Endothelial cell of hepatic sinusoid (primary cell): ENCODE measurements around the gene OR52N1.

Experiments used
- in situ Hi-C: cut with HindIII; loops from 2 replicates; pipeline ENCODE4 v1.10.0; 2017; ENCODE audit warnings: low sequenced_read_pairs

Gene OR52N1

GRCh38 chr11:5791165-5791564, at the start of gene OR52N1:
OR52N1 (minus strand) TSS chr11:5791265; CDS start chr11:5788816, 2,449 bp downstream.
- in situ Hi-C loops, result no loop called here

DNA sequence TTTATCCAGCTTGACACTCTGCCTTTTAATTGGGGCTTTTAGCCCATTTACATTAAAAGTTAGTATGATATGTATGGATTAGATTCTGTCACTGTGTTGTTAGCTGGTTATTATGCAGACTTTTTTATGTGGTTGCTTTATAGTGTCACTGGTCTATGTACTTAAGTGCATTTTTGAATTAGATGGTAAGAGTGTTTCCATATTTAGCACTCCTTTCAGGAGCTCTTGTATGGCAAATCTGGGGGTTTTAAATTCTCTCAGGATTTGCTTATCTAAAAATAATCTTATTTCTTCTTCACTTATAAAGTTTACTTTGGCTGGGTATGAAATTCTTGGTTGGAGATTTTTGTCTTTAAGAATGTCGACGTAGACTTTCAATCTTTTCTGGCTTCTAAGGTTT, 46.6 kb upstream of the OR52N1 start:
- in situ Hi-C loops, result no loop called here

DNA sequence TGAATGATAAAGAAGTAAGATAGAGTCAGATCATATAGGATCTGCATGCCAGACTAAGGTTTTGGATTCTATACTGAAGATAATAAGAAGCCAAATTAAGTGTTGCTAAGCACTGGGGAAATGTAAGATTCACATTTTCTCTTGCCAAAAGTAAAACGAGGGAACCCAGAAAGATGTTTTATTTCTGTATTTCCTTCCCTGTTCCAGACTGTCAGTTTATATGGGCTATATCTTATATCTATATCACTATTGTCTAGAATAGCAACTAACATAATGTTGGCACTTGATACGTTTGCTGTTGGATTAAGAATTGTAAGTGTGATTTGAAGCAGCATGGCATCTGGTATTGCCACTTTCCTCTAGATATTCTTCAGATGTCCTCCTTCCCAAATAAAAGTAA, 42.4 kb upstream of the OR52N1 start:
- in situ Hi-C loops, result no loop called here

DNA sequence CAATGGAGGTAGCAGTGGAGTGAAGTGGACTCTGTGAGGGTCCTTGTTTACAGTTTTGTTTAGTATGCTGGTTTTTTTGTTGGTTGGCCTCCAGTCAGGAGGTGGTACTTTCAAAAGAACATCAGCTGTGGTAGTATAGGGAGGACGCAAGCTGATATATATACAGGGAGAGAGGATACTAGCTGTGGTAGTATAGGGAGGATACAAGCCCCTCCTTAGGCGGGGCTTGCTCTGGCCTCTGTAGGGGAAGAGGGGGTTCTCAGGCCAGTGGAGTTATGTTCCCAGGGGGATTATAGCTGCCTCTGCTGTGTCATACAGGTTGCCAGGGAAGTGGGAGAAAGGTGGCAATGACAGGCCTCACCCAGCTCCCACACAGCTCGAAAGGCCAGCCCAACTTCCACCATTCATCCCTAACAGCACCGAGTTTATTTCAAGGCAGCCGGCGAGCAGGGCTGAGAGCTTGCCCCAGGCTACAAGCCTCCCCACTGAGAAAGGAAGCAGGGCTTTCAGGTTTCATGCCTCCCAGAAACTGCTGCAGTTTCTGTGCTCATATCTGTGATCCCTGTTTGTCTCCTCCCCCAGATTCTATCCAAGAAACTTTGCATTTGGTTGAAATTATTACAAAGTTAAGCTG, 40.2 kb upstream of the OR52N1 start:
- in situ Hi-C loops, result no loop called here

- in situ Hi-C loops, result no loop called here
These were observed 27.3 kb upstream of the OR52N1 start for GRCh38 chr11:5818245-5818886.

DNA sequence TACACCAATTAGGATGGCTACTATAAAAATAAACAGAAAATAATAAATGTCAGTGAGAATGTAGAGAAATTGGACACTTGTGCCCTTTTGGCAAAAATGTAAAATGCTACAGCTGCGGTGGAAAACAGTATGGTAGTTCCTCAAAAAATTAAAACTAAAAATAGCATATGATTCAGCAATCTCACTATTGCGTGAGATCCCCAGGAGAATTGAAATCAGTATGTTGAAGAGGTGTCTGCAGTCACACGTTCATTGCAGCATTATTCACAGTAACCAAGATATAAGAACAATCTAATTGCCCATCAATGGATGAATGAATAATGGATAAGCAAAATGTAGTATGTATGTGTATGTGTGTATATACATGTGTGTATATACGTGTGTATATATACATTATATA, 24.5 kb upstream of the OR52N1 start:
- in situ Hi-C loops, result no loop called here

DNA sequence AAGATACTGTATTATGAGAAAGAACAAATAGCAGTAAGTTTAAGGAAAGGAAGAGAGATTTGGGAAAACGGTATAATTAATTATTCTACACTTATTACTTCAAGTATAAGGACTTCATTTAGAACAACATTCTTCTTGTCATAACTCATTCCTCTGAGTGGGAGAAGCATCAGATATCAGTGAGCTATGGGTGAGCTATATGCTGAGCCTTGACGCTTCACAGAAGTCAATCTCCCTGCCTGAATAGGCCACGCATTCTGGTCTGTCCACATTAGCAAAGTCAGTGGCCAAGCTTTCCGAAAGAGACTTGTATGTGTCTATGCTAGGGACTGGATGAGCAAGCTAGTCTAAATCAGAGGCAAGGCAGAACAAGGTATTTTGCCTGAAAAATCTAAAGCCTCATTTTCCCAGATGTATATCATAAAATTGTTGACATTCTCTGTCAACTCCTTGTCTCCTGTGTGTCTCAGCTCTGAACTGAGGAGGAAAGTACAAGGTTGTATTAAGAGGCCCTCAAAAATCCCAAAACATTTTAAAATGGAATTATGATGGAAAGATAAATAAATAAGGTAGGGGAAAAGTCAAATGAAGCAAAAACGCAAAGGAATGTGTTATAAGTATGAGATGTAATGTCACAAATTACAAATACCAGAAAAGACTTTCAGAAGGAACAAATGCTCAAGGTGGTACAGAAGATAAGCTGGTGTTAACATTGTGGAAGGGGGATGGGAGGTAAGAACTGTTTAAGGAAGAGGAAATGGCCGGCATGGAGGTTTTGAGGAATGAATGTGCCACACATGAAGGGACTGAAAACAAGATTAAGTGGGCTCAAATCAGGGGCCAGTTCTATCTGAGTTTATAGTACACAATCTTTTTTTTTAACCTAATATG, 19.1 kb upstream of the OR52N1 start:
- in situ Hi-C loops, result no loop called here

GRCh38 chr11:5809122-5809519, 18.1 kb upstream of the OR52N1 start:
- in situ Hi-C loops, result no loop called here

DNA sequence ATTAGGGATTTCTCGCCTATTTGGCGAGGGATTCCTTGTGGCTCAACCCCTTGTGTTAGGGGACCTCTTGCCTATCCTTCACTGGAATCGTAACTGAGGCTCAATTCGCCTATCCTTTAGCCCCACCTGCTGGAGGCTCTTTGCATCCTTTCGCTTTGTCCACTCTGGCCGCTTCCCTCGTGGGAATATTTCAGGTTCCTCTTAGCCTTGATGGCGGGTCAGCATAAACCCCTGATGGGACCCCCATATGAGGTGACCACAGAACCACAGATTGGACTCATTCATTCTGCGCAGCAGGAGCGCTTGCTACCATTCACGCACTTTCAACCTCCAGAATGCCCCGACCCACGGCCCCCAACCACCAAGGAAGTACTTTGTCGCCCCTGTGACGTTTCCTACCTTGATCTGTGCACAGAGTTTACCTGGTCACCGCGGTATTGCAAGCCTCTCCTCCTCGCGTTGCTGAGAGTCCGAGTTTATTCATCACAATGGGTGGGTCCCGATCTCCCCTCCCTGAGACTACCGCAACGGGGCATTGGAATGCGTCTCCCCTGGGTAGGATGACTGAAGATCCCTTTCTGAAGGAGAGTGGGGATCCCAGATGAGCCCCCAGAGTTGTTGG, 17.5 kb upstream of the OR52N1 start, which contains the start of gene OR52N2:
Gene OR52N2 (plus strand): TSS at position 425 of the 622 bp plus-strand sequence. CDS start 11,412 bp downstream, outside the sequence.
- in situ Hi-C loops, result no loop called here

GRCh38 chr11:5807580-5807979, 16.5 kb upstream of the OR52N1 start:
- in situ Hi-C loops, result no loop called here

- in situ Hi-C loops, result no loop called here
These were observed 12.9 kb upstream of the OR52N1 start for GRCh38 chr11:5803982-5804381.

DNA sequence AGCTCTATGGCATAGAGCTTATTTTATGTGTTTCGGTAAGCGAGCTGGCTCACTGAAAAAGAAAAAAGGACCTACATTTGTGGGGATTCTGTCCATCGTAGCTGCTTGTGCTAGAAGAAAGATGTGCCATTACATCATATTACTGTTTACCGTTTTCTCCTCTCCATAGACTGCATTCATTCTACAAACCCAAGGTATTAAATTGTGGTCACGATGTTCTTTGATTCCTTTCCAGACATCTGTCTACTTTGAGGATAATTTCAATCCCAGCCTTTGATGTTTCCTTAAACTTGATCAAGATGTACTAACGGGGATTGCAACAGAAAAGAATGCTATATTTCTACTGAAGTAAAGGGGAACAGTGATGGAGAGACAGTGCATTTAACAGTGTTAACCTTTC, 5.5 kb upstream of the OR52N1 start:
- in situ Hi-C loops, result no loop called here

GRCh38 chr11:5783255-5783654, 7.8 kb downstream of the OR52N1 start, which contains the start of gene OR52N5:
OR52N5 (minus strand) TSS chr11:5783355; CDS start chr11:5778634, 4,721 bp downstream.
- in situ Hi-C loops, result no loop called here

DNA sequence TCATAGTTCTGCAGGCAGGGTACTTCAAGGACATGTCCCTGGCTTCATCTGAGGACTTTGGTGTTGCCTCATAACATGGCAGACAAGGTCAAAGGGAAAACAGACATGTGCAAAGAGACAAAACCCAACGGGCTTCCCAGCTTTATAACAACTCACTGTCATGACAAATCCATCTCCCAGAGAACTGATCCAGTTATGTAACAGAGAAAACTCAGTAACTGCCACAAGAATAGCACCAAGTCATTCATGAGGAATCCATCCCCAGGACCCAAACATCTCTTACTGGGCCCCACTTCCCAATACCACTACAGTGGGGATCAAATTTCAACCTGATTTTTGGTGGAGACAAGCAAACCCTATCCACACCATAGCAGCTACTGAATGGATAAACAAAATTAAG, 24.0 kb downstream of the OR52N1 start:
- in situ Hi-C loops, result no loop called here

DNA sequence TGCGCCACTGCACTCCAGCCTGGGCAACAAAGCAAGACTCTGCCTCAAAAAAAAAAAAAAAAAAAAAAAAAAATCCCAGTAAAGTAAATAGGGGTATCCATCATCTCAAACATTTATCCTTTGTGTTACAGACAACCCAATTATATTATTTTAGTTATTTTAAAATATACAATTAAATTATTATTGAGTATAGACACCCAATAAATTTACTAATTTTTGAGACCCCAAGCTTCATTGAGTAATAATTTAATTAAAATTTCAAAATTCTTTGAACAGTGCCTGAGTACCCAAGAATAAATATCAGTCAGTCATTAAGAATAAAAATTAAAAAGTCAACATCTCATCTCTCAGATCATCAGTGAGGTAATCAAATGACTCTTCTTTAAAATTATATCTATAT, 37.1 kb downstream of the OR52N1 start, which contains the start of gene OR52N4:
Gene OR52N4 (plus strand): TSS at position 301 of the 400 bp plus-strand sequence. CDS start 498 bp downstream, outside the sequence.
- in situ Hi-C loops, result no loop called here

GRCh38 chr11:5749836-5750235, 41.2 kb downstream of the OR52N1 start:
- in situ Hi-C loops, result no loop called here

DNA sequence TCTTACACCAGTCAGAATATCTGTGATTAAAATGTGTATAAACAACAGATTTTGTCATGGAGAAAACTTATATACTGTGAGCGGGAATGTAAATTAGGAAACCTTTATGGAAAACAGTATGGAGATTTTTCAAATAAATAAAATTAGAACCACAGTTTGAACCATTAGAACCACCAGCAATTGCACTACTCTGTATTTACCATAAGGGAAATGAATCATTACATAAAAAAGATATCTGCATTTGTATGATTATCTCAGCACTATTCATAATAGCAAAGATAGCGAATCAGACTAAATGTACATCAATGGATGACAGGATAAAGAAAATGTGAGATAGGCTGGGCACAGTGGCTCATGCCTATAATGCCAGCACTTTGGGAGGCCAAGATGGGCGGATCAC, 44.5 kb downstream of the OR52N1 start:
- in situ Hi-C loops, result no loop called here

DNA sequence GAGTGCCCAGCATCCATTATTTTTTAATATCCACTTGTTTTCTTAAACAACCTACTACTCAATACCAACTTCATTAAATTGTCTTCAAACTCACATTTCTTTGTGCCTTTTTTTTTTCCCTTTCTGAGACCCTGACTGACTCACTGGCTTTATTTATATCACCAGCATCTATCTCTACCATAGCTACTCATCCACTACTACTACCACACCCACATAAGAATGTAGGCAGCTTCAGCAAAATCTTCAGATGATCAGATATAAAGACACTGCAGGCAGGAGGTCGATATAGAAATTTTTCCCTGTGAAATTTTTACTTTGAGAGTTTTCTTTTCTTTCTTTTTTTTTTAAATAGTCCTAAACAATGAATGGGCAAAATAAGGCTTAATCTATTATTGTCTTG, 52.6 kb downstream of the OR52N1 start:
- in situ Hi-C loops, result no loop called here

- in situ Hi-C loops, result no loop called here
These were observed 53.2 kb downstream of the OR52N1 start for GRCh38 chr11:5737670-5738392.

GRCh38 chr11:5737091-5737490, 54.0 kb downstream of the OR52N1 start:
- in situ Hi-C loops, result no loop called here
